ENCODE data around the gene SMU1. TPM values are rescaled to one million over a fixed set of nuclear protein-coding genes. Genes with fewer than 3 reads are reported as not detected.

Gene SMU1
- total and polyA plus RNA-seq, 2 donors (not counting 3 experiments of a cell fraction or from before 2014, with no cell fraction given): 8.5 to 21.7 TPM

DNA sequence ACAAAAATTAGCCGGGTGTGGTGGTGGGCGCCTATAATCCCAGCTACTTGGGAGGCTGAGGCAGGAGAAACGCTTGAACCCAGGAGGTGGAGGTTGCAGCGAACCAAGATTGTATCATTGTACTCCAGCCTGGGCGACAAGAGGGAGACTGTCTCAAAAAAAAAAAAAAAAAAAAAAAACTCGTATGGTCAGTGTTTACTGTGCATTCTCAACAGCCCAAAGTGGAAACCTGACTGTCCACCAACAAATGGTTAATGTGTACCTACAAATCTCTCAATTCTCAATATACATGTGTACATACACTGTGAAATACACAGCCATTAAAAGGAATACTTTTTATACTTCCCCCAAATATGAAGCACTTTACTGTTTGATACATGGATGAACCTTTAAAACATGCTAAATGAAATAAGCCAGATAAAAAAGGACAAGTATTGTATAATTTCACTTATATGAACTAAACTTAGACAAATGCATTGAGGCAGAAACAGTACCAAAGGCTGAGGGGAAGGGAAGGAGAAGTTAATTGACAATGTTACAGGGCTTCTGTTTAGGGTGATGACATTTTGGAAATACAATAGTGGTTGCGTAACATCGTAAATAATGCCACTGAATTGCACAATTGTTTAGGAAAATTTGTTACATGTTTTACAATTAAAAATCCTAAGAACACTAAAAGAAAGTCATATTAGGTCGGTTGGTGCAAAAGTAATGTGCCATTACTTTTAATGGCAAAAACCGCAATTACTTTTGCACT lies 34.9 kb downstream of the SMU1 start:
- Histone ChIP-seq H3K9ac (replicated peaks; ENCODE audit: extremely low read depth, insufficient read depth, low read length) (no peak overlapping the region), H3K4me2 (ENCODE audit: insufficient read depth, low read length) (no peak overlapping the region), H3K27ac (ENCODE audit: insufficient read depth, low read depth, low read length) (no peak overlapping the region), H4K20me1 (replicated peaks; ENCODE audit: control insufficient read depth, extremely low read depth, insufficient read depth, low read length) (peaks cover 3% of the 10 kb centered on the region), H3K36me3 (ENCODE audit: control insufficient read depth in 2 of 2, extremely low read depth in 1 of 2, insufficient read depth in 2 of 2, low read length in 2 of 2) (peaks cover 21 to 27% of the 10 kb centered on the region in 2 experiments), H2AFZ (ENCODE audit: low read depth, low read length) (no peak overlapping the region), H3K27me3 (ENCODE audit: control insufficient read depth in 2 of 2, insufficient read depth in 2 of 2, low read length in 2 of 2) (no peaks in the 10 kb centered on the region), H3K9me3 (replicated peaks; ENCODE audit: control insufficient read depth, insufficient read depth, low read length) (no peaks in the 10 kb centered on the region), H3K9me1 (replicated peaks; ENCODE audit: control insufficient read depth, extremely low read depth, insufficient read depth, low read length) (no peaks in the 10 kb centered on the region), H3K79me2 (ENCODE audit: control insufficient read depth, insufficient read depth, low read length) (peaks cover 2% of the 10 kb centered on the region), H3K4me1 (ENCODE audit: control insufficient read depth, extremely low read depth, insufficient read depth, low read length) (peaks cover 11% of the 10 kb centered on the region), H3K4me3 (replicated peaks in 1 of 3; ENCODE audit: insufficient read depth in 1 of 3, low read depth in 1 of 3, low read length in 3 of 3) (no peak overlapping the region)
- ChIA-PET POLR2A (interaction anchor here (1.1 to 3.4 kb wide), 2 partner anchors 14 to 16 kb away, joined by 8 to 21 read pairs; partner anchors contain the start of gene DNAJA1), CTCF (no interaction called here)
- dilution Hi-C loops (cut with MboI; ENCODE audit: extremely low pct_ligation_motif_present, low sequenced_read_pairs) (no loop called here), intact Hi-C loops (cut with micrococcal nuclease) (loop anchor here (5.0 kb wide), 1 partner anchor 664 kb away; no protein-coding TSS in a partner anchor)
- FAIRE-seq (no peak), DNase-seq (ENCODE audit: low read depth, low spot score) (no peak)
- TF ChIP-seq GATA2 (IDR thresholded peaks at IDR 0.05; ENCODE audit: insufficient read depth, insufficient read length, low read depth, low read length) (no peak), POLR2AphosphoS5 (IDR thresholded peaks at IDR 0.05; ENCODE audit: insufficient read depth, low read depth, low read length) (no peak), EZH2 (IDR thresholded peaks at IDR 0.05; ENCODE audit: borderline replicate concordance, low read depth, low read length, severe bottlenecking) (no peak), POLR2A (IDR thresholded peaks at IDR 0.05; ENCODE audit: low read depth, low read length) (no peak), FOS (IDR thresholded peaks at IDR 0.05; ENCODE audit: borderline replicate concordance, insufficient read depth, low read length) (no peak), JUN (IDR thresholded peaks at IDR 0.05; ENCODE audit: borderline replicate concordance, insufficient read depth, insufficient read length, low read depth) (no peak), MYC (IDR thresholded peaks at IDR 0.05; ENCODE audit: low read depth, low read length) (no peak)
- TF ChIP-seq, protein P1, sequence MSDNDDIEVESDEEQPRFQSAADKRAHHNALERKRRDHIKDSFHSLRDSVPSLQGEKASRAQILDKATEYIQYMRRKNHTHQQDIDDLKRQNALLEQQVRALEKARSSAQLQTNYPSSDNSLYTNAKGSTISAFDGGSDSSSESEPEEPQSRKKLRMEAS (IDR thresholded peaks at IDR 0.05; ENCODE audit: insufficient read depth, insufficient read length): no peak
- TF ChIP-seq, protein P2, sequence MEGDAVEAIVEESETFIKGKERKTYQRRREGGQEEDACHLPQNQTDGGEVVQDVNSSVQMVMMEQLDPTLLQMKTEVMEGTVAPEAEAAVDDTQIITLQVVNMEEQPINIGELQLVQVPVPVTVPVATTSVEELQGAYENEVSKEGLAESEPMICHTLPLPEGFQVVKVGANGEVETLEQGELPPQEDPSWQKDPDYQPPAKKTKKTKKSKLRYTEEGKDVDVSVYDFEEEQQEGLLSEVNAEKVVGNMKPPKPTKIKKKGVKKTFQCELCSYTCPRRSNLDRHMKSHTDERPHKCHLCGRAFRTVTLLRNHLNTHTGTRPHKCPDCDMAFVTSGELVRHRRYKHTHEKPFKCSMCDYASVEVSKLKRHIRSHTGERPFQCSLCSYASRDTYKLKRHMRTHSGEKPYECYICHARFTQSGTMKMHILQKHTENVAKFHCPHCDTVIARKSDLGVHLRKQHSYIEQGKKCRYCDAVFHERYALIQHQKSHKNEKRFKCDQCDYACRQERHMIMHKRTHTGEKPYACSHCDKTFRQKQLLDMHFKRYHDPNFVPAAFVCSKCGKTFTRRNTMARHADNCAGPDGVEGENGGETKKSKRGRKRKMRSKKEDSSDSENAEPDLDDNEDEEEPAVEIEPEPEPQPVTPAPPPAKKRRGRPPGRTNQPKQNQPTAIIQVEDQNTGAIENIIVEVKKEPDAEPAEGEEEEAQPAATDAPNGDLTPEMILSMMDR (IDR thresholded peaks at IDR 0.05; ENCODE audit: extremely low read depth in 1 of 2, insufficient read depth in 1 of 2, low read depth in 1 of 2, low read length in 2 of 2): no peak
- BruUV-seq (replicated peaks): no TSS peak

All from endothelial cell of umbilical vein (primary cell).